ENCODE measurements around the gene PMM2.

Gene PMM2

GRCh38 chr16:8898660-8899318 lies 101.2 kb downstream of the PMM2 start:
- no peaks in the 10 kb centered on the region for H3K9me3 ChIP-seq (ENCODE audit: control insufficient read depth, low read length)
- peaks cover 97% of the 10 kb centered on the region for H3K36me3 ChIP-seq (ENCODE audit: control insufficient read depth, insufficient read depth, low read length, severe bottlenecking)
- H3K27me3 ChIP-seq (replicated peaks; ENCODE audit: control insufficient read depth, insufficient read depth, low read length), result no peaks in the 10 kb centered on the region
- H3K4me3 ChIP-seq (ENCODE audit: low read length), result no peak overlapping the region
- no peaks in the 10 kb centered on the region for H3K4me1 ChIP-seq (ENCODE audit: control insufficient read depth, insufficient read depth, low read length)
- no peak overlapping the region for H3K9ac ChIP-seq (ENCODE audit: low read length)
- no peak for DNase-seq (ENCODE audit: low read depth)
